GM03348 (cell line): ENCODE data around the gene KIZ.
A peak's percentile ranks its signal among the peaks of the same experiment; 100 is the strongest.
"Not testable (repeated sequence)": the region's sequence is repeated elsewhere in the genome, so short reads cannot be mapped to it uniquely, and the experiment has no call there.

ENCODE experiments used
- DNase-seq: peaks from one replicate; pipeline ENCODE4 v3.0.0; 2012; ENCODE audit warnings: low spot score

The KIZ gene

DNA sequence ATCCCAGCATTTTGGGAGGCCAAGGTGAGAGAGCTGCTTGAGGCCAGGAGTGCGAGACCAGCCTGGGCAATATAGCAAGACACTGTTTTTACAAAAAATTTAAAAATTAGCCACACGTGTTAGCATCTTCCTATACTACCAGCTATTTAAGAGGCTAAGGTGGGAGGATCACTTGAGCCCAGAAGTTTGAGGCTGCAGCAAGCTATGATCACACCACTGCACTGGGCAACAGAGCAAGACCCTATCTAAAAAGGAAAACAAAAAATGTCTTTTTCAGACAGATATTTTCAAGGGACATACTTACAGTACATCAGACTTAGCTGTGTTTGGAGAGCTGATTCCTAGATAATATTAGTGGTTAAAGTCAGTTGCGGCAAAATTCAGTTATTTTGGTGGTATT, 104.3 kb downstream of the KIZ start:
- DNase-seq, result no peak

- DNase-seq, result no peak
These were observed 104.8 kb downstream of the KIZ start for GRCh38 chr20:21230686-21231085.

- no peak for DNase-seq
These were observed 106.8 kb downstream of the KIZ start for GRCh38 chr20:21232546-21233280.

DNA sequence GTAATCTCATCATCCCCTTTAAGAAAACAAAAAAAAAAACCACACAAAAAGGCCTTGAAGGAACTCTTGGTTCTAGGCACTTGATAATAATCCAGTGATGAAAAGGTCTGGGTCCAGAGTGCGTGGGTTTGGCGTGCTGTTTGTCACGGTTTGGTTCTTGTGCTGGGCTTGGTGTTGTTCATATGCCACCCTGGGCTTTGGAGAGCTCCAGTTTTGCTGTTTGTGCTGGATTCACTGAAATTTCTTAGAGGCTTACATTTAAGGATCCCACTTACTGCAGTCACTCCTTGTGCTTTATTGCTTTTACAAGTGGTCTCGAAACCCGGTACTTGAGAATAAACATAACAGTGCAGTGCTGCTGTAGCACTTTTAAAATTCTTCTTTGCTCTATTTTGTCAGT, 108.4 kb downstream of the KIZ start:
- no peak for DNase-seq

GRCh38 chr20:21234806-21235483, 109.1 kb downstream of the KIZ start:
- no peak for DNase-seq

DNA sequence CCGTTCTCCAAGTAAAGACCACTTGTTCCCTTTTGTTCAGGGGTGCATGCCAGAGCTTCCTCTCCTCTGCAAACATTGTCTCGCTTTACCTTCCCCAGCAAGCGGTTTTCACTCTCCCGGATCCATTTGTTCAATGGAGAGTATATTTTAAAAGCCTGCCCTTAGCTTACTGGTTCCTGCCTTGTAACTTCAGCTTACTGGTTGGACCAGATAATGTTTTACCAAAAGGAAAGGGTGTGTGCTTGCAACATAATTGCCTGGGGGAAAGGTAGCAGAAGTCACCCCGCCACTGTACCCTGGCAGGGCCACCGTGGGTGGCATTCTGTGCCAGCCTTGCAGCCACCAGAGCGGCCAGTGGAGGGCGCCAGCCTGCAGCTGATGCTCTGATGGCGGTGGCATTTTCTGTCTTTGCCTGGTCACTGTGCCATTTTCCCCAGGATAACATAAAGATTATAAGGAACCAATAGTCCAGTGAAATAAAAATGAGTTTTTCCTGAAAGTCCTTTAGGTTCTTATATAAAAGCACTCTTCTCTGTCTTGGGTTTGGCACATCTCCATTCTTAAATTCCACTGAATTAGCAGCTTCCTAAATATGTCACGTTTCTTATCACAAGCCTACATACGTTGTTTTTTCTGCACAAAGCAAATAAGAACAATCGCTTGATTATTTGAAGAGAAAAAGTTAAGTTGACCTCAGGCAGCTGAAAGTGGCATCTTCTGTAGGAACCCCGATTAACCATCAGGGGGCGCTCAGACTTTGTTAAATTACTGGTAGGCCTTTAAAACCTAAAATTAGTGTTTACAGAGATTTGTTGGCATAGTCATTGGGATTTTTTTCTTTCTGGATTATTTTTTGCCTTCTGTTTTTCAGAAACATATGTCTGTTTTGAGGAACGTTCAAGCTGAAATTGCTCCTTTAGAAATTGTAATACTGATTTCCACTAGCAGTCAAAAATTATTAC, 109.9 kb downstream of the KIZ start:
- DNase-seq, result peak; percentile 72

DNA sequence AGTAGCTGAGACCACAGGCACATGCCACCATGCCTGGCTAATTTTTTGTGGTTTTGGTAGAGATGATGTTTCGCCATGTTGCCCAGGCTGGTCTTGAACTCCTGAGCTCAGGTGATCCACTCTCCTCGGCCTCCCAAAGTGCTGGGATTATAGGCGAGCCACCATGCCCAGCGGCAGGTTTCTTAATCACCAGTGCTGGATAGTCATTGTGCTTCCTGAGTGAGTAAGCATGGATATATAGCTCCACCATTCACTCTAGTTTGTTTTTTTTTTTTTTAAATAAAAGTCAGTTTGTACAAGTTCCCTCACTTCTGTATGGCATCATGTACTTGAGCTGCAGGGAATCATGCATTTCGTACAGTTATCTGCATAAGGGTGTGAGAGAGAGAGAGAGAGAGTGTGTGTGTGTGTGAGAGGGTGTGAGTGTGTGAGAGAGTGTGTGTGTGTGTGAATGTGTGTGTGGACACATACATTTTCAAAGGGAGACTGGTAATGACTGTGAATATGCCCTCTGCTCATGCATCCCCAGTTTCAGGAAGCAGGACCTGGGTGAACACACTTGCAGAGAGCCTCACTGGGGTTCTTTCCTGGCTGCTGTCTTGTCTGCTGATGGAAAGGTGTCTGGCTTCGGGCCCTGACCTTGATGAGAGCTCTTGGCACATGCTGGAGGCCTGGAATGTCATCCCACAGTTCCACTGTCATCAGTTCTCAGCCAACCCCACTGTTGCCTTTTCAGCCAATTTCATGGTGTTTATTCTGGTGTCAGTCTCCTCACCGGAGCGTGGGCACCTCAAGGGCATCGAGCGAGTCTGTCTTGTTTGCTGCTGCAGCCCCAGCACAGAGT, 112.3 kb downstream of the KIZ start:
- no peak for DNase-seq

GRCh38 chr20:21238818-21239536, 113.1 kb downstream of the KIZ start:
- no peak for DNase-seq

GRCh38 chr20:21240394-21240793, 114.5 kb downstream of the KIZ start:
- no peak for DNase-seq

GRCh38 chr20:21241406-21241805, 115.5 kb downstream of the KIZ start:
- no peak for DNase-seq

DNA sequence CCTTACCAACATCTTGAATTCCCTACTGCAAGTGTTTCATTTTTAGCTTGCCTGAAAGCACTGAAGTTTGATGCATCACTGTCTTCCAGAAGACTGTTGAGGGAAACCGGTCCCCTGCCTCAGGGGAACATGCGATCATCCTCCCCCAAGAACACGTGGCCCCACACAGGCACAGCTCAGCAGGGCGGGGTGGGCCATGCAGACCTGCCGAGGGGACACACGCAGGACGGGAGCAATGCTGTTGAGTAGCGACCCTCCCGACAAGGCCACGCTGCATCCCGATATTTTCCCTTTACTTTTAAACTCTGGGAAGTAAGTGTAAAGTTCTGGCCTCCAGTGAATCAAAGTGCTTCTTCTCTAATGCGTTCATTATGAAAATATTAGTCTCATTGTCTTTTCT, 117.9 kb downstream of the KIZ start:
- no peak for DNase-seq

- no peak for DNase-seq
These were observed 118.9 kb downstream of the KIZ start for GRCh38 chr20:21244808-21245207.

DNA sequence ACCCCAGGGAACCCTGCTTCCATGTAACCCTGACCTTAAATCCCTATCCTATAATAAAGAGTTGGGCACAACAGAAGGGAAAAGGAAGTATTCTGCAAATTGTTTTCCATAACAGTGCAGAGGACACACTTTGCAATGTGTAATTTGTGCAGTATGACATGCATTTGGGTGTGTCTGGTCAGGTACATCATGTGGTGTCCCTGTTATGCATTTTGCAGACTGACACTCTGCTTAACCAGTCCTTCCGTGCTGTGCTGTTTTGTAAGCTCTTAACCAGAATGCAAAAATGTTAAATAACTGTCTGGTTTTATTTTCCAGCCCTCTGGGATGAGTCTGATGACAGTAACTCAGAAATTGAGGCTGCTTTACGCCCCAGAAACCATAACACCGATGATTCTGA, 120.3 kb downstream of the KIZ start:
- no peak for DNase-seq

DNA sequence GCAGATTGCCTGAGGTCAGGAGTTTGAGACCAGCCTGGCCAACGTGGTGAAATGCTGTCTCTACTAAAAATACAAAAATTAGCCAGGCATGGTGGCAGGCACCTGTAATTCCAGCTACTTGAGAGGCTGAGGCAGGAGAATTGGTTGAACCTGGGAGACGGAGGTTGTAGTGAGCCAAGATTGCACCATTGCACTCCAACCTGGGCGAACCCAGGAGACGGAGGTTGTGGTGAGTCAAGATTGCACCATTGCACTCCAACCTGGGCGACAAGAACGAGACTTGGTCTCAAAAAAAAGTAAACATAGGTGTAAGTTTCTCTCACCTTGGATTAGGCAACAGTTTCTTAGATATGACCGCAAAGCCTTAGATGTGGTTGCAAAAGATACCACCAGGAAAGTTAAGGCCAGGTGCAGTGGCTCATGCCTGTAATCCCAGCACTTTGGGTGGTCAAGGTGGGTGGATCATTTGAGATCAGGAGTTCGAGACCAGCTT, 121.8 kb downstream of the KIZ start:
- DNase-seq, result not testable (repeated sequence)

GRCh38 chr20:21251278-21251677, 125.4 kb downstream of the KIZ start:
- DNase-seq, result no peak

GRCh38 chr20:21257192-21257591, 131.3 kb downstream of the KIZ start:
- DNase-seq, result no peak

DNA sequence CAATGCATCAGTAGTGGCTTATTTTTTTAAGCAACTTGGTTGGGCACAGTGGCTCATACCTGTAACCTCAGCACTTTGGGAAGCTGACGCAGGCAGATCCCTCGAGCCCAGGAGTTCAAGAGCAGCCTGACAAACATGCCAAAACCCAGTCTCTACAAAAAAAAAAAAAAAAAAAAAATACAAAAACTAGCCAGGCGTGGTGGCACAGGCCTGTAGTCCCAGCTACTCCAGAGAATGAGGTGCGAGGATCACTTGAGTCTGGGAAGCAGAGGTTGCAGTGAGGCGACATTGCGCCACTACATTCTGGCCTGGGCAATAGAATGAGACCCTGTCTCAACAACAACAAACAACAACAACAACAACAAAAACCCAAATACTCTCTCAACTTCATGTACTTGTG, 132.5 kb downstream of the KIZ start:
- DNase-seq, result no peak

- DNase-seq, result no peak
These were observed 133.5 kb downstream of the KIZ start for GRCh38 chr20:21259346-21259745.

GRCh38 chr20:21262812-21263211, 136.9 kb downstream of the KIZ start:
- no peak for DNase-seq

- no peak for DNase-seq
These were observed 139.6 kb downstream of the KIZ start for GRCh38 chr20:21265261-21266190.
